ENCODE measurements around the gene ST3GAL3.

DNA sequence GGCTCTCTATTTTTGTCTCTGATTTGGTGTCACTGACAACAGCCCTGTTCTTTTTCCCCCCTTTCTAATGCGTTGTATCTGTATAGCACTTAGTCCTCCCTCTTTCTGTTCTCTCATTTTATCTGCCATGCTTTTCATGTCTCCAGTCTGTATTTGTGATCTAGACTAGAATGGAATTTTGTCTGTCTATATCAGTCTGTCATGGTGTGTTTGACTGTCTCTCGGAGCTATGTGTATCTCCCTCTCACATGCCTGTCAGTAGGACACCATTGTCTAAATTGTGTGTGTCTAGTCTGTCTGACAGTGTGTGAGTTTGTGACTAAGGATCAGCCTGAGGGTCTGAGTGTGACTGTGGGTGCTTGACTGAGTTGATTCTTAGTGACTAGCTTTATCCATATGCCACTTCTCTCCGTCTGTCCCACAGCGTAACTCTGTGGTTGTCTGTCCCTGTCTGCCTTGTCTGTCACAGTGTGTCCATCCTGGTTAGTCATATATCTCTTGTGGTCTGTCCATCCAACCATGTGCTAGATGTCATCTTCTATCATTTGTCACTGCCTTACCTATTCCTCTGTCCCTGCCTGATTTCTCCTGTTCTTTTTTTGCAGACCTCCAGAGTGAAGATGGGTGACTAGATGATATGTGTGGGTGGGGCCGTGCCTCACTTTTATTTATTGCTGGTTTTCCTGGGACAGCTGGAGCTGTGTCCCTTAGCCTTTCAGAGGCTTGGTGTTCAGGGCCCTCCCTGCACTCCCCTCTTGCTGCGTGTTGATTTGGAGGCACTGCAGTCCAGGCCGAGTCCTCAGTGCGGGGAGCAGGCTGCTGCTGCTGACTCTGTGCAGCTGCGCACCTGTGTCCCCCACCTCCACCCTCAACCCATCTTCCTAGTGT is 270.3 kb downstream of the ST3GAL3 start:
- TF ChIP-seq, protein P1, sequence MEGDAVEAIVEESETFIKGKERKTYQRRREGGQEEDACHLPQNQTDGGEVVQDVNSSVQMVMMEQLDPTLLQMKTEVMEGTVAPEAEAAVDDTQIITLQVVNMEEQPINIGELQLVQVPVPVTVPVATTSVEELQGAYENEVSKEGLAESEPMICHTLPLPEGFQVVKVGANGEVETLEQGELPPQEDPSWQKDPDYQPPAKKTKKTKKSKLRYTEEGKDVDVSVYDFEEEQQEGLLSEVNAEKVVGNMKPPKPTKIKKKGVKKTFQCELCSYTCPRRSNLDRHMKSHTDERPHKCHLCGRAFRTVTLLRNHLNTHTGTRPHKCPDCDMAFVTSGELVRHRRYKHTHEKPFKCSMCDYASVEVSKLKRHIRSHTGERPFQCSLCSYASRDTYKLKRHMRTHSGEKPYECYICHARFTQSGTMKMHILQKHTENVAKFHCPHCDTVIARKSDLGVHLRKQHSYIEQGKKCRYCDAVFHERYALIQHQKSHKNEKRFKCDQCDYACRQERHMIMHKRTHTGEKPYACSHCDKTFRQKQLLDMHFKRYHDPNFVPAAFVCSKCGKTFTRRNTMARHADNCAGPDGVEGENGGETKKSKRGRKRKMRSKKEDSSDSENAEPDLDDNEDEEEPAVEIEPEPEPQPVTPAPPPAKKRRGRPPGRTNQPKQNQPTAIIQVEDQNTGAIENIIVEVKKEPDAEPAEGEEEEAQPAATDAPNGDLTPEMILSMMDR (IDR thresholded peaks at IDR 0.05) = no peak
- no peak for TF ChIP-seq EP300 (IDR thresholded peaks at IDR 0.05)
